GM19328 (cell line): ENCODE data around the gene CLMP.
A peak's percentile ranks its signal among the peaks of the same experiment; 100 is the strongest.
"Not testable (repeated sequence)": the region's sequence is repeated elsewhere in the genome, so short reads cannot be mapped to it uniquely, and the experiment has no call there.

Experiments used
- ATAC-seq: cut with Tn5 transposase; IDR thresholded peaks from one replicate; pipeline ENCODE4 v1.9.1; 2021; ENCODE audit warnings: mild to moderate bottlenecking, moderate library complexity; ENCODE audit not compliant: unreplicated experiment

Gene CLMP

GRCh38 chr11:123091506-123091905 is 103.5 kb downstream of the CLMP start:
- ATAC-seq = no peak

- not testable (repeated sequence) for ATAC-seq
Measured at GRCh38 chr11:123090168-123090567, 104.9 kb downstream of the CLMP start.

GRCh38 chr11:123088896-123089295 is 106.2 kb downstream of the CLMP start:
- not testable (repeated sequence) for ATAC-seq

DNA sequence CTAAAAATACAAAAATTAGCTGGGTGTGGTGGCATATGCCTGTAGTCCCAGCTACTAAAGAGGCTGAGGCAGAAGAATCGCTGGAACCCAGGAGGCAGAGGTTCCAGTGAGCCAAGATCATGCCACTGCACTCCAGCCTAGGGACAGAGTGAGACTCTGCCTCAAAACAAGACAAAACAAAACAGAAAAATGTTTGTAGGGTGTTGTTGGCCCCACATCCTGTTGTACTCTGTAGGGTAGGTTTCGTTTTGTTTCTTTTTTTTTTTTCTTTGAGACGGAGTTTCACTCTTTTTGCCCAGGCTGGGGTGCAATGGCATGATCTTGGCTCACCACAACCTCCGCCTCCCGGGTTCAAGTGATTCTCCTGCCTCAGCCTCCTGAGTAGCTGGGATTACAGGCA is 107.4 kb downstream of the CLMP start:
- peak; percentile 69 for ATAC-seq

GRCh38 chr11:123086305-123086704 is 108.7 kb downstream of the CLMP start:
- no peak for ATAC-seq

DNA sequence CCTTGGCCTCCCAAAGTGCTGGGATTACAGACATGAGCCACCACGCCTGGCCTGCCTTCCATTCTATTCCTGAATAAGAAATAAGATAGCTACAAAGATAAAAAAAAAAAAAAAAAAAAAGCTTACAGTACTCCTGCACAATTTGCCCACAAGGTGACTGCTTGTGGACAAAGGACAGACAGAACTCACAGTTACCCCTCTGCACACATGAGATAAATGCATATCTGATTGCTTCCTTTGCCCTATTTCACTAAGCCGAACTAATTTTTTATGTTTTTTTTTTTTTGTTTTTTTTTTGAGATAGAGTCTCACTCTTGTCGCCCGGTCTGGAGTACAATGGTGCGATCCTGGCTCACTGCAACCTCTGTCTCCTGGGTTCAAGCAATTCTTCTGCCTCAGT is 109.6 kb downstream of the CLMP start:
- ATAC-seq = no peak

DNA sequence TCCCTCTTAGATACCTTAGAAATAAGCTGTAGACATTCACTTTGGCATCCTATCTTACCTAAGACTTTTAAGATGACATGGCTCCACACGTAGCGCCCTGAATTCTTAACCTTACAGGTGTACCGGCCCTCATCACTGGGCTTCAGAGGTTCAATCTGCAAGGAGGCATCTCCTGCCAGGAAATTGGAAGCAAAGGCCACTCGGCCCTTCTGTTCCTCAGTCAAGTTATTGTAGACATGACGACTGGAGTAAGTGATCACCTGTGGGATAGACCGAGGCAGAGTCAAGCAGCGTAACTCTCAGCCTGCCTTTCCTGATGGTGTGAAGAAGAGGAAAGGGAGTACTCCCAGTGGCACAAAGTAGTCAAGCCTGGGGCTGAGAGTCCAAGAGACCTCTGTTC is 110.6 kb downstream of the CLMP start:
- no peak for ATAC-seq

DNA sequence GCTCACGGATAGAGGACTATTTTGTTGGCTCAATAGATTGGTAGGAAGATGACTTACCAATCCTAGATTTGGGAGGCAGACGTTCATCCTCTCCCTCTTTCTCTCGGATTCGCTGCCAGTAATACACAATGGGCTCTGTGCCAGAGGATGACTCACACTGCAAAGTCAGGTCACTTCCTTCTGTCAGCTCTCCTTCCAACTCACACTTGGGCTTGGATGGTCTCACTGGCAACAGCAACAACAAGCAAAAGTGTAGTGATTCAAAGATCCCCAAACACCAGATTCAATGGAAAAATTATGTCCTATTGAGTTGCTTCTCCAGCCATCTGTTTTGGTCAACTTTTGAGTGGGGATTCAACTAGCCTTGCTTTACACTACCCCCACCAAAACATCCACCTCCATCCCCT is 111.4 kb downstream of the CLMP start:
- ATAC-seq = no peak

DNA sequence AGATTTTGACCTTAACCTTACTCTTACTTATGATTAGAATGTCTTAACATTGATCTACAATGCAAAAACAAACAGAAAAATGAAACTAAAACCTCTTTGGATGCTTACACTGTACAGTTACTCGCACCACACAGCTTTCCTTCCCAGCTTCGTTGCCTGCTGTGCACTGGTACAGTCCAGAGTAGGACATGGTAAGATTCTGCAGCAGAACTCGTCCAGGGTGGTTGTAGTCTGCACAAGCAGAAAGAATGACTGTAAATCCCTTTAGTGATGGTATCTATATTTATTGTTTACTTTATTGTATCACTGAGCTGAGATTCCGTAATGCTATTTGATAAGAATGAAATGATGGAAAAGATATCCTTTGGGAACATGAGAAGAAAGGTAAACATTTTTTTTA is 112.1 kb downstream of the CLMP start:
- ATAC-seq = no peak

GRCh38 chr11:123080015-123080414 is 115.0 kb downstream of the CLMP start:
- no peak for ATAC-seq

GRCh38 chr11:123076484-123076883 is 118.6 kb downstream of the CLMP start:
- no peak for ATAC-seq

DNA sequence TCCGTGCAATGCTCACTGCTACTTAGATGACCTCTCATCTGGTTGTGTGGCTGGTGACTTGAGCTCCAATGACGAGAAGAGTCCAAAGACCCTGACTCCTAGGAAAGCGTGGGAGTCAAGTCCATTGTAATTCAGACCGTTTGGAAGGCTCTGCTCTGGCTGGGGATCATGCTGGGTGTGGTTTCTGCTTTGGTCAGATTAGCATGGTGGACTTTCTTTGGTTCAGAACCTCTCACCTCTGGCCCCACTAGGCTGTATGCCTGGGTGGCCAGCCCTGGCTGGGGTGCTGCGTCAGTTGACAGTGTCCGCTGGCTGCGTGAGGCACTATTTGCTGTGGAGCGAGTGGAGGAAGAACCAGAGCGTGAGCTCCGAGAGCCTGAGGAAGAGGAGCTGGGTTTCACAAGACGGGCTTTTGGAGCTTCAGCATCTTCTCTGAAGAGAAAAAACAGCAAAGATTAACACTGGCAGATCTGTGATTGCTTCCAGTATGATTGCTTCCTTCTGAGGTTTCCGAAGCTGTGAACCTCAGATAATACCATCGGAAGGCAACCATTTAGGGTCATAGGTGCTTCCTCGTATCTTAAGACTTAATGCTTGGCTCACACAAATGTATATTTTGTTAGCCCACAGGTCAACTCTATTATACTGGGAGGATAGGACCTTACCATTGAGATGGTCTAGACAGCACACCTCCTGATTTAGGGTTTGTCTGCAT is 121.5 kb downstream of the CLMP start:
- ATAC-seq = no peak

GRCh38 chr11:123072762-123073161 is 122.3 kb downstream of the CLMP start:
- ATAC-seq = no peak

- no peak for ATAC-seq
Measured at GRCh38 chr11:123072332-123072761, 122.7 kb downstream of the CLMP start.

GRCh38 chr11:123069908-123070821 is 124.9 kb downstream of the CLMP start:
- peak; percentile 51 for ATAC-seq

GRCh38 chr11:123065621-123066020 is 129.4 kb downstream of the CLMP start:
- no peak for ATAC-seq

- ATAC-seq = no peak
Measured at GRCh38 chr11:123063826-123064657, 131.0 kb downstream of the CLMP start.

- no peak for ATAC-seq
Measured at GRCh38 chr11:123062892-123063825, 131.9 kb downstream of the CLMP start.

DNA sequence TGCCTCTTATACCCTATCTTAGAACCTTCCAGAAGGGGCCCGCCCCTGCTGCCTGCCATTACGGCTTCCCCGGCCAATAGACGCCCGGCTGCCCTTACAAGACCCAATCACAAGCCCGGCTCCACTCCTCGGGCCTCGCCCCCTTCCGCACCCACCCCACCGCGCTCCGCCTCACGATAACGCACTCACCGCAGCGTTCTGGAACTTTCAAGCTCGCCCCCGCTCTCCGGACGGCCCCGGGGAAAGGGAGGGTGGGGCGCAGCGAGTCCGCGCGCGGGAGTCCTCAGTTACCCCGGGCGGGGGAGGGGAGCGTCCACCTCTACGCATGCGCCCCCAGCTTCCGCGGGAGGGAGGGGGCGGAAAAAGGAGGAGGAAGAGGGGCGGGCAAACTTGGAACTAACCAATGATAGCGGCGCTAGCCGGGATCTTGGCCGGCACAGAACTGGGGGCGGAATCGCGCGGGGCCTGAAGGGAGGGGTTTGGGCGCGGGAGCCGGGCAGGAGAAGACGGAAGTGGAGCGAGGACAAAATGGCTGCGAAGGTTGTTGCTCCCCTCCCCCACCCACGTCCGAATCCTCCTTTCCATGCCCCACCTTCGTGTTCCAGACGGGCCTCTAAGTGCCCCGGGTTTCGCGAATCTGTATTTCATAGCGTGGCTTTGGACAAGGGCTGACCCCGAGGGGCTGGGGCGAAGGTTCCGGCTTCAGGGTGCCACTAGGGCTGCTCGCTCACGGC is 132.7 kb downstream of the CLMP start:
- peak; percentile 87 for ATAC-seq
